ENCODE measurements around the gene CCDC12. TPM values are rescaled to one million over a fixed set of nuclear protein-coding genes. Genes with fewer than 3 reads are reported as not detected.
A peak's percentile ranks its signal among the peaks of the same experiment; 100 is the strongest.

Gene CCDC12
- total RNA-seq, 1 experiment from 2014 or later = 44.2 TPM

DNA sequence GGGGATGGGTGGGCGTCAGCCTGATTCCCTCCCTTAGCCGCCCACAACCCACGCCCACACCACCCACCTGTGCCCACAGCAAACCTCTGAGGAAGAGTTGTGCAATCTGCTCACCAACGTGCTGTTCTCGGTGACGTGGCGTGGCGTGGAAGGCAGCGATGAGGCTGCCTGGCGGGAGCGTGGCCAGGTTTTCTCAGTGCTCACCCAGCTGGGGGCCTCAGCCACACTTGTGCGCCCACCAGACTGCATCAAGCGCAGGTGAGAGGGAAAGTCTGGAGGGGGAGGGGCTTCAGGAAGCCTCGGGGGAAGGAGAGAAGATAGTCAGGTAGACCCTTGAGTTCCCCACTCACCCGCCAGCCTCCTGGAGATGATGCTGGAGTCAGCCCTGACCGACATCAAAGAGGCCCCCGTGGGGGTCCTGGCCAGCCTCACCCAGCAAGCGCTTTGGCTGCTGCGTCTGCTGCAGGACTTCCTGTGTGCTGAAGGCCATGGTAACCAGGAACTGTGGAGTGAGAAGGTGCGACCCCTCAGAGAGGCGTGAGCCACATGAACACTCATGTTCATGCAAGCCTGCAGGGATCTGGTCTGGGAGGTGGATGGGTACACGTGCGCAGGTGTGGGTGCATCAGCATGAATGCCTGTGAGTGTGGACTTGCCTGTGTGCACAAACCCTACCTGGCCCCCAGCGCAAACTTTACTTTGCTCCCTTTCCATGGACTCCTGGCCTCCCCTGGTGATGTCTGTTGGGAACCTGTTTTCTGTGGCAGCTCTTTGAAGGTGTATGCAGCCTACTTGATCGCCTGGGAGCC lies 24.6 kb upstream of the CCDC12 start:
- no peak overlapping the region for H2AFZ ChIP-seq (ENCODE audit: low read length)
- H3K27me3 ChIP-seq (ENCODE audit: low read length) = no peaks in the 10 kb centered on the region
- no peaks in the 10 kb centered on the region for H3K9me2 ChIP-seq (replicated peaks; ENCODE audit: low read length)
- peaks cover 14% of the 10 kb centered on the region; the same call in 1 of the 2 replicates for H3K36me3 ChIP-seq (ENCODE audit: low read depth, low read length)
- H3K79me2 ChIP-seq (ENCODE audit: low read length) = no peaks in the 10 kb centered on the region
- no peak overlapping the region for H3K4me2 ChIP-seq (ENCODE audit: low read length)
- H3F3A ChIP-seq (ENCODE audit: low read length, unreplicated experiment) = no peaks in the 10 kb centered on the region
- TF ChIP-seq EZH2 (IDR thresholded peaks at IDR 0.05; ENCODE audit: low read length, unreplicated experiment) = no peak
- no peak for TF ChIP-seq EZH2phosphoT487 (IDR thresholded peaks at IDR 0.05; ENCODE audit: borderline replicate concordance, low read length)
- TF ChIP-seq, protein P1, sequence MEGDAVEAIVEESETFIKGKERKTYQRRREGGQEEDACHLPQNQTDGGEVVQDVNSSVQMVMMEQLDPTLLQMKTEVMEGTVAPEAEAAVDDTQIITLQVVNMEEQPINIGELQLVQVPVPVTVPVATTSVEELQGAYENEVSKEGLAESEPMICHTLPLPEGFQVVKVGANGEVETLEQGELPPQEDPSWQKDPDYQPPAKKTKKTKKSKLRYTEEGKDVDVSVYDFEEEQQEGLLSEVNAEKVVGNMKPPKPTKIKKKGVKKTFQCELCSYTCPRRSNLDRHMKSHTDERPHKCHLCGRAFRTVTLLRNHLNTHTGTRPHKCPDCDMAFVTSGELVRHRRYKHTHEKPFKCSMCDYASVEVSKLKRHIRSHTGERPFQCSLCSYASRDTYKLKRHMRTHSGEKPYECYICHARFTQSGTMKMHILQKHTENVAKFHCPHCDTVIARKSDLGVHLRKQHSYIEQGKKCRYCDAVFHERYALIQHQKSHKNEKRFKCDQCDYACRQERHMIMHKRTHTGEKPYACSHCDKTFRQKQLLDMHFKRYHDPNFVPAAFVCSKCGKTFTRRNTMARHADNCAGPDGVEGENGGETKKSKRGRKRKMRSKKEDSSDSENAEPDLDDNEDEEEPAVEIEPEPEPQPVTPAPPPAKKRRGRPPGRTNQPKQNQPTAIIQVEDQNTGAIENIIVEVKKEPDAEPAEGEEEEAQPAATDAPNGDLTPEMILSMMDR (conservative IDR thresholded peaks at IDR 0.05; ENCODE audit: low read depth, low read length) = no peak
- ChIA-PET POLR2A (ENCODE audit: unreplicated experiment) (interaction anchor here (0.5 kb wide), 1 partner anchor 151 kb away, joined by 3 read pairs; no protein-coding TSS in a partner anchor), CTCF (no interaction called here)
- no peaks in the 10 kb centered on the region for H3K9me3 ChIP-seq (ENCODE audit: low read length)
- no peak overlapping the region for H3K9ac ChIP-seq (ENCODE audit: low read length)
- no peak overlapping the region for H3K27ac ChIP-seq (ENCODE audit: low read length)
- peaks cover 9% of the 10 kb centered on the region for H3K4me1 ChIP-seq (ENCODE audit: insufficient read depth, low read length)
- H4K20me1 ChIP-seq (ENCODE audit: low read length) = no peaks in the 10 kb centered on the region
- no TSS peak for BruUV-seq (replicated peaks)
- no peak overlapping the region for H3K4me3 ChIP-seq (ENCODE audit: low read length)
- ATAC-seq (no peak), DNase-seq (no peak)
- intact Hi-C loops (cut with micrococcal nuclease) = no loop called here

GRCh38 chr3:47000198-47000815 lies 23.8 kb upstream of the CCDC12 start:
- H3F3A ChIP-seq (ENCODE audit: low read length, unreplicated experiment) = no peaks in the 10 kb centered on the region
- H3K9me2 ChIP-seq (replicated peaks; ENCODE audit: low read length) = no peaks in the 10 kb centered on the region
- H3K4me3 ChIP-seq (ENCODE audit: low read length) = no peak overlapping the region
- H4K20me1 ChIP-seq (ENCODE audit: low read length) = no peaks in the 10 kb centered on the region
- H3K4me2 ChIP-seq (ENCODE audit: low read length) = no peak overlapping the region
- H2AFZ ChIP-seq (ENCODE audit: low read length) = no peak overlapping the region
- peak; percentile 80 for ATAC-seq
- H3K4me1 ChIP-seq (ENCODE audit: insufficient read depth, low read length) = peaks cover 9% of the 10 kb centered on the region
- BruUV-seq (replicated peaks) = no TSS peak
- H3K9ac ChIP-seq (ENCODE audit: low read length) = no peak overlapping the region
- H3K9me3 ChIP-seq (ENCODE audit: low read length) = no peaks in the 10 kb centered on the region
- CTCF ChIA-PET = no interaction called here
- TF ChIP-seq EZH2phosphoT487 (IDR thresholded peaks at IDR 0.05; ENCODE audit: borderline replicate concordance, low read length) = no peak
- no peak for TF ChIP-seq EZH2 (IDR thresholded peaks at IDR 0.05; ENCODE audit: low read length, unreplicated experiment)
- TF ChIP-seq, protein P1 (conservative IDR thresholded peaks at IDR 0.05; ENCODE audit: low read depth, low read length) = no peak
- intact Hi-C loops (cut with micrococcal nuclease) = no loop called here
- POLR2A ChIA-PET (ENCODE audit: unreplicated experiment) = interaction anchor here (0.5 kb wide), 1 partner anchor 152 kb away, joined by 3 read pairs; no protein-coding TSS in a partner anchor
- no peaks in the 10 kb centered on the region for H3K79me2 ChIP-seq (ENCODE audit: low read length)
- H3K36me3 ChIP-seq (ENCODE audit: low read depth, low read length) = peaks cover 14% of the 10 kb centered on the region; the same call in 1 of the 2 replicates
- H3K27ac ChIP-seq (ENCODE audit: low read length) = no peak overlapping the region
- peak; percentile 67 for DNase-seq
- no peaks in the 10 kb centered on the region for H3K27me3 ChIP-seq (ENCODE audit: low read length)
